K562 (cell line): ENCODE data around the gene EPO. TPM values are rescaled to one million over a fixed set of nuclear protein-coding genes. Genes with fewer than 3 reads are reported as not detected.

Experiments used
- ATAC-seq: fragments of 200-7000 bp; cut with Tn5 transposase; 3 replicates; pipeline ENCODE4 v1.9.1; 2020; ENCODE audit warnings: moderate library complexity
- BruUV-seq: library from RNA; stranded (reverse); fragments of 400-500 nt; replicated peaks from 2 replicates; lab custom pipeline; 2021; lab: Mats Ljungman, UMichigan
- CTCF ChIA-PET: fragments of 300-600 bp; formaldehyde crosslinking; extraction: SDS; loops from one replicate; lab custom pipeline; 2021; ENCODE audit warnings: low intra/inter-chr PET ratio; lab: Yijun Ruan, JAX
- POLR2A ChIA-PET: fragments of 300-600, 350-650 bp; sonication (Branson Sonifier 250); formaldehyde crosslinking; extraction: SDS; loops from one replicate; lab custom pipeline; 2021; ENCODE audit warnings: antibody characterized with exemption, inconsistent platforms; lab: Yijun Ruan, JAX
- DNase-seq, 4 experiments: peaks; one replicate each; pipeline versions ENCODE4 v3.0.0 to v3.0.0-alpha.2; 2011 to 2018; ENCODE audit warnings: low spot score in 3 of 4, mixed read lengths in 3 of 4; ENCODE audit errors: extremely low read depth in 1 of 4
- FAIRE-seq: peaks from 2 replicates; lab custom pipeline; 2011; peaks lifted over from hg19 to GRCh38; lab: Jason Lieb, UNC
- H2AFZ ChIP-seq: 2 replicates; pipeline ENCODE4 v1.6.0; 2011; ENCODE audit warnings: low read depth, low read length, control low read depth, inconsistent platforms
- H3K27ac ChIP-seq: fragments of 200-600 bp; 3 replicates; pipeline ENCODE4 v1.8.0; 2011; ENCODE audit warnings: low read depth, mild to moderate bottlenecking, control low read depth, inconsistent platforms, low read length, moderate library complexity, mixed read lengths; ENCODE audit errors: extremely low read depth
- H3K27me3 ChIP-seq, 2 experiments: fragments of 300-600 bp in 1 of 2; 2 replicates in 1 of 2; 3 replicates in 1 of 2; pipeline versions ENCODE4 v1.6.0 to v1.8.0; 2011; ENCODE audit warnings: inconsistent platforms in 2 of 2, low read length in 2 of 2, mild to moderate bottlenecking in 1 of 2, mixed read lengths in 1 of 2, moderate library complexity in 1 of 2; ENCODE audit not compliant: control insufficient read depth in 2 of 2, insufficient read depth in 2 of 2
- H3K36me3 ChIP-seq: fragments of 300-600 bp; 3 replicates; pipeline ENCODE4 v1.8.0; 2011; ENCODE audit warnings: mild to moderate bottlenecking, low read length, inconsistent platforms; ENCODE audit not compliant: control insufficient read depth, insufficient read depth
- H3K4me1 ChIP-seq, 2 experiments: fragments of 200-600 bp in 1 of 2; replicated peaks in 1 of 2; 2 replicates in 1 of 2; 3 replicates in 1 of 2; pipeline versions ENCODE4 v1.5.1 to v1.8.0; 2011; ENCODE audit warnings: inconsistent platforms in 2 of 2, low read length in 2 of 2, mild to moderate bottlenecking in 1 of 2, mixed read lengths in 1 of 2, moderate library complexity in 1 of 2; ENCODE audit not compliant: control insufficient read depth in 2 of 2, insufficient read depth in 2 of 2
- H3K4me2 ChIP-seq: 2 replicates; pipeline ENCODE4 v1.6.1; 2011; ENCODE audit warnings: low read length, control low read depth, inconsistent platforms, mixed read lengths; ENCODE audit not compliant: insufficient read depth
- H3K4me3 ChIP-seq: fragments of 200-600 bp; sonication (generic), shearing (Covaris generic); 2 replicates; pipeline ENCODE4 v1.5.1; 2016; ENCODE audit warnings: control low read depth, inconsistent platforms
- H3K79me2 ChIP-seq: fragments of 200-600 bp; 3 replicates; pipeline ENCODE4 v1.8.0; 2011; ENCODE audit warnings: low read length, inconsistent platforms; ENCODE audit not compliant: control insufficient read depth, insufficient read depth
- H3K9ac ChIP-seq, 2 experiments: 2 replicates each; pipeline versions ENCODE4 v1.6.0 to v1.6.1; 2011; ENCODE audit warnings: low read depth in 2 of 2, low read length in 2 of 2, control low read depth in 1 of 2, inconsistent platforms in 1 of 2, mild to moderate bottlenecking in 1 of 2, mixed read lengths in 1 of 2; ENCODE audit not compliant: insufficient read depth in 1 of 2
- H3K9me1 ChIP-seq: one replicate; pipeline ENCODE4 v1.6.0; 2011; ENCODE audit warnings: inconsistent platforms, mild to moderate bottlenecking, low read length, moderate library complexity; ENCODE audit not compliant: control insufficient read depth, insufficient read depth
- H3K9me3 ChIP-seq: replicated peaks from 2 replicates; pipeline ENCODE4 v1.5.1; 2011; ENCODE audit warnings: low read depth, low read length, inconsistent platforms; ENCODE audit not compliant: control insufficient read depth, insufficient read depth
- H4K20me1 ChIP-seq: replicated peaks from 2 replicates; pipeline ENCODE4 v1.6.1; 2011; ENCODE audit warnings: low read length, inconsistent platforms, mixed read lengths; ENCODE audit not compliant: control insufficient read depth, insufficient read depth
- CREB3L1 ChIP-seq: fragments of 450-650 bp; IDR thresholded peaks from 2 replicates; pipeline ENCODE4 v1.6.1; 2014; ENCODE audit warnings: low read depth, mild to moderate bottlenecking, moderate library complexity, borderline replicate concordance
- FOXJ3 ChIP-seq: sonication (generic); formaldehyde crosslinking; IDR thresholded peaks from 2 replicates; pipeline ENCODE4 v1.4.0; 2020; ENCODE audit warnings: mild to moderate bottlenecking, missing genetic modification reagents
- GABPB1 ChIP-seq: sonication (generic); formaldehyde crosslinking; IDR thresholded peaks from 2 replicates; pipeline ENCODE4 v1.8.0; 2022; ENCODE audit warnings: mild to moderate bottlenecking, missing genetic modification reagents
- HOXB6 ChIP-seq: fragments of 250-450 bp; sonication (Bioruptor Pico); IDR thresholded peaks from 2 replicates; pipeline ENCODE4 v1.5.1; 2022; ENCODE audit warnings: mild to moderate bottlenecking, borderline replicate concordance
- MYC ChIP-seq, 2 experiments: fragments of 250-450 bp in 1 of 2; sonication (Bioruptor Pico) in 1 of 2; IDR thresholded peaks; 2 replicates each; pipeline versions ENCODE4 v1.5.1 to v1.6.1; 2012 to 2021; ENCODE audit warnings: low read depth in 2 of 2, borderline replicate concordance in 1 of 2, improper control_type of control experiment in 1 of 2, low read length in 1 of 2, mild to moderate bottlenecking in 1 of 2, moderate library complexity in 1 of 2
- NFATC3 ChIP-seq: fragments of 450-650 bp; IDR thresholded peaks from 2 replicates; pipeline ENCODE4 v1.6.1; 2017; ENCODE audit warnings: mild to moderate bottlenecking
- POLR2G ChIP-seq: fragments of 200-400 bp; formaldehyde crosslinking; IDR thresholded peaks from 2 replicates; pipeline ENCODE4 v1.6.1; 2017; ENCODE audit warnings: low read depth, mild to moderate bottlenecking, antibody characterized with exemption, low read length, moderate library complexity
- RBM14 ChIP-seq: fragments of 200-400 bp; formaldehyde crosslinking; IDR thresholded peaks from 2 replicates; pipeline ENCODE4 v1.6.1; 2018; ENCODE audit warnings: low read depth, mild to moderate bottlenecking, low read length, moderate library complexity, borderline replicate concordance; ENCODE audit not compliant: insufficient read depth
- SUPT5H ChIP-seq: fragments of 450-650 bp; IDR thresholded peaks from 2 replicates; pipeline ENCODE4 v1.6.1; 2016
- ZNF589 ChIP-seq: fragments of 200-800 bp; sonication (Bioruptor generic); IDR thresholded peaks from 2 replicates; pipeline ENCODE4 v1.6.1; 2016; ENCODE audit warnings: low read depth, missing genetic modification characterization, missing compliant biosample characterization
- WGBS: fragments of 100-300 bp; shearing (Covaris generic); methylation state at CpG from one replicate; pipeline ENCODE4 v1.1.6; 2016; ENCODE audit warnings: low coverage, mixed read lengths; ENCODE audit not compliant: insufficient coverage; ENCODE audit errors: missing lambda C conversion rate; 5-methylcytosine and 5-hydroxymethylcytosine counted together
- in situ Hi-C: fragments of 300-500 bp; cut with MboI; formaldehyde crosslinking; loops from 4 replicates; pipeline ENCODE4 v1.15.0; 2018; ENCODE audit warnings: inconsistent platforms, mixed read lengths
- intact Hi-C: fragments of 100-400 bp; cut with micrococcal nuclease; formaldehyde crosslinking; loops from 2 replicates; pipeline ENCODE4 v1.14.2; 2022
- polyA plus RNA-seq, 8 experiments: library from polyadenylated mRNA; depleted of rRNA in 4 of 8; stranded (reverse) in 5 of 8; unstranded in 3 of 8; fragments of >200 nt; fragmentation: Nextera tagmentation in 2 of 8; fragmentation: Illumina TruSeq in 1 of 8; extraction: Ambion mirVana in 2 of 8; extraction: Trizol in 1 of 8; gene quantifications; 2 replicates each; pipeline versions ENCODE4 v1.2.1 to v1.2.3, GENCODE V29; 2011 to 2014; ENCODE audit warnings: inconsistent platforms in 1 of 8, missing spikeins in 1 of 8
- total RNA-seq, 7 experiments: library from RNA; depleted of rRNA in 6 of 7; stranded (reverse); fragments of >200 nt in 6 of 7; fragmentation: Illumina TruSeq in 2 of 7; extraction: Trizol in 2 of 7; gene quantifications; 2 replicates each; pipeline versions ENCODE4 v1.2.1 to v1.2.3, GENCODE V29; 2011 to 2021; ENCODE audit warnings: low replicate concordance in 1 of 7

Gene EPO
- total and polyA plus RNA-seq, 9 of the 15 experiments (the other 6 are each of a cell fraction or from before 2014, with no cell fraction given): 0.06 to 0.41 (median 0.07) TPM; not detected in 6

- ATAC-seq (no peak), DNase-seq (peak in 1 of 4 experiments; percentile 8), FAIRE-seq (no peak)
- no peaks in the 10 kb centered on the region for H3K9me3 ChIP-seq
- peaks cover 100% of the 10 kb centered on the region; the same call in 2 of the 3 replicates for H3K36me3 ChIP-seq
- intact Hi-C loops: no loop called here
- in situ Hi-C loops: no loop called here
- ChIA-PET POLR2A (interaction anchor here (0.9 to 1.9 kb wide), 2 partner anchors 9 to 51 kb away, joined by 4 to 6 read pairs; partner anchors contain the start of gene GIGYF1), CTCF (no interaction called here)
- BruUV-seq: no TSS peak
- H3K9ac ChIP-seq: 0 out of 4 replicates have a peak overlapping the region, but pooled peaks of 1 of the 2 experiments have one; percentile 33
- no peak overlapping the region for H2AFZ ChIP-seq
- no peaks in the 10 kb centered on the region for H3K27me3 ChIP-seq
- H3K4me3 ChIP-seq: no peak overlapping the region
- H3K4me2 ChIP-seq: no peak overlapping the region
- H3K27ac ChIP-seq: no peak overlapping the region
- TF ChIP-seq RBM14: no peak
- no peak for TF ChIP-seq CREB3L1
- no peak for TF ChIP-seq FOXJ3 (CRISPR knock-in tag)
- TF ChIP-seq POLR2G: peak; percentile 36; the same call in 1 of the 2 replicates
- TF ChIP-seq HOXB6 (CRISPR knock-in tag): no peak
- TF ChIP-seq NFATC3: no peak
- 0 out of 2 replicates have a peak, but pooled peaks have one; percentile 24 for TF ChIP-seq SUPT5H
- TF ChIP-seq ZNF589: no peak
- no peak for TF ChIP-seq MYC (IDR thresholded peaks at IDR 0.05; ENCODE audit: low read depth, low read length)
- TF ChIP-seq MYC (CRISPR knock-in tag; IDR thresholded peaks at IDR 0.05; ENCODE audit: borderline replicate concordance, low read depth): no peak
- no peak for TF ChIP-seq GABPB1 (CRISPR knock-in tag)
- TF ChIP-seq, all 486 proteins: peak for 2
- peaks cover 4 to 79% of the 10 kb centered on the region in 2 experiments; a peak in 4 of 5 replicates for H3K4me1 ChIP-seq
- no peaks in the 10 kb centered on the region for H3K9me1 ChIP-seq
- WGBS: 94% methylated on average over 18 of the region's 18 CpGs
- peaks cover 21% of the 10 kb centered on the region for H3K79me2 ChIP-seq
- H4K20me1 ChIP-seq: peaks cover 24% of the 10 kb centered on the region
These were observed 35.1 kb upstream of the EPO start for GRCh38 chr7:100685049-100685605.
